ENCODE results near the gene CMC4. TPM values are rescaled to one million over a fixed set of nuclear protein-coding genes. Genes with fewer than 3 reads are reported as not detected.

CMC4 gene
- total RNA-seq (1 to 10 TPM; 5.6 to 6.5 TPM), total RNA-seq (0 reads per million in 172 experiments)
- 16.6 TPM for polyA plus RNA-seq (2013, experiment 1 of 2)
- polyA plus RNA-seq (2013, experiment 2 of 2): 12.6 TPM

- Histone ChIP-seq H3K27me3 (ENCODE audit: control insufficient read depth in 1 of 2, insufficient read depth in 2 of 2, low read length in 2 of 2) (no peaks in the 10 kb centered on the region), H3K4me3 (ENCODE audit: low read length) (peak within 1 kb of the TSS; percentile 83), H3K9me3 (ENCODE audit: control insufficient read depth in 1 of 2, insufficient read depth in 1 of 2, low read length in 2 of 2) (no peaks in the 10 kb centered on the region), H3K36me3 (ENCODE audit: insufficient read depth, low read length) (peaks cover 18% of the 10 kb centered on the region), H3K4me1 (ENCODE audit: insufficient read depth, low read length) (peaks cover 15% of the 10 kb centered on the region), H3K27ac (ENCODE audit: low read depth in 1 of 2, low read length in 2 of 2) (peak within 1 kb of the TSS; percentile 83 to 84)
- CTCF ChIA-PET: no interaction called here
- H3K4me3 Mint-ChIP-seq: peak within 1 kb of the TSS; percentile 89
- intact Hi-C loops (cut with DNase I, micrococcal nuclease): loop anchor here (1.0 to 5.0 kb wide), 3 partner anchors 44 to 269 kb away; partner anchors contain the start of gene FUNDC2 (in 1 of the 2)
- POLR2A ChIA-PET: interaction anchor here (1.5 kb wide), 1 partner anchor 44 kb away, joined by 7 read pairs; the partner anchor contains the start of gene FUNDC2
- no peak for TF ChIP-seq CTCF (IDR thresholded peaks at IDR 0.05)
- H3K27me3 Mint-ChIP-seq: no peaks in the 10 kb centered on the region
- DNase-seq (peak; percentile 49 to 89 (median 70)), ATAC-seq (ENCODE audit: poor library complexity) (peak; percentile 77)
- peaks cover 43% of the 10 kb centered on the region for H3K36me3 Mint-ChIP-seq (ENCODE audit: low read depth)
- H3K27ac Mint-ChIP-seq: peak within 1 kb of the TSS; percentile 97
- H3K9me3 Mint-ChIP-seq: no peaks in the 10 kb centered on the region
- peaks cover 60% of the 10 kb centered on the region for H3K4me1 Mint-ChIP-seq (ENCODE audit: low read depth)
These were observed at the start of gene CMC4, which contains the start of the genes BRCC3 and MTCP1 for GRCh38 chrX:155070975-155071693. CMC4 (minus strand) TSS chrX:155071136; CDS start chrX:155064023, 7,113 bp downstream. BRCC3 (plus strand) TSS chrX:155071508; CDS start chrX:155071528, 20 bp downstream. MTCP1 (minus strand) TSS chrX:155071136; CDS start chrX:155066010, 5,126 bp downstream.

- intact Hi-C loops (cut with DNase I, micrococcal nuclease): no loop called here
- no peak overlapping the region for H3K27ac Mint-ChIP-seq
- CTCF ChIA-PET: no interaction called here
These were observed 44.4 kb upstream of the CMC4 start for GRCh38 chrX:155115174-155115819.

GRCh38 chrX:155113097-155113496, 42.2 kb upstream of the CMC4 start:
- TF ChIP-seq CTCF (IDR thresholded peaks at IDR 0.05): no peak
- Mint-ChIP-seq H3K36me3 (ENCODE audit: low read depth) (peaks cover 35% of the 10 kb centered on the region), H3K4me3 (no peak overlapping the region), H3K4me1 (ENCODE audit: low read depth) (no peaks in the 10 kb centered on the region), H3K27ac (no peak overlapping the region), H3K9me3 (no peaks in the 10 kb centered on the region), H3K27me3 (no peaks in the 10 kb centered on the region)
- Histone ChIP-seq H3K4me1 (ENCODE audit: insufficient read depth, low read length) (no peaks in the 10 kb centered on the region), H3K9me3 (ENCODE audit: control insufficient read depth in 1 of 2, insufficient read depth in 1 of 2, low read length in 2 of 2) (no peaks in the 10 kb centered on the region), H3K27me3 (ENCODE audit: control insufficient read depth in 1 of 2, insufficient read depth in 2 of 2, low read length in 2 of 2) (no peaks in the 10 kb centered on the region), H3K4me3 (ENCODE audit: low read length) (no peak overlapping the region), H3K36me3 (ENCODE audit: insufficient read depth, low read length) (peaks cover 24% of the 10 kb centered on the region), H3K27ac (ENCODE audit: low read depth in 1 of 2, low read length in 2 of 2) (no peak overlapping the region)
- POLR2A ChIA-PET: no interaction called here
- no peak for ATAC-seq (ENCODE audit: poor library complexity)
- CTCF ChIA-PET: no interaction called here
- intact Hi-C loops (cut with DNase I, micrococcal nuclease): no loop called here
- DNase-seq: no peak

More at GRCh38 chrX:155115174-155115819, 44.4 kb upstream of the CMC4 start:
- DNase-seq: no peak
- Histone ChIP-seq H3K4me1 (ENCODE audit: insufficient read depth, low read length) (no peaks in the 10 kb centered on the region), H3K27ac (ENCODE audit: low read depth in 1 of 2, low read length in 2 of 2) (no peak overlapping the region), H3K27me3 (ENCODE audit: control insufficient read depth in 1 of 2, insufficient read depth in 2 of 2, low read length in 2 of 2) (no peaks in the 10 kb centered on the region), H3K4me3 (ENCODE audit: low read length) (no peak overlapping the region), H3K9me3 (ENCODE audit: control insufficient read depth in 1 of 2, insufficient read depth in 1 of 2, low read length in 2 of 2) (no peaks in the 10 kb centered on the region), H3K36me3 (ENCODE audit: insufficient read depth, low read length) (peaks cover 29% of the 10 kb centered on the region)
- Mint-ChIP-seq H3K4me3 (no peak overlapping the region), H3K4me1 (ENCODE audit: low read depth) (no peaks in the 10 kb centered on the region), H3K27me3 (no peaks in the 10 kb centered on the region), H3K9me3 (no peaks in the 10 kb centered on the region), H3K36me3 (ENCODE audit: low read depth) (peaks cover 36% of the 10 kb centered on the region)
- no peak for TF ChIP-seq CTCF (IDR thresholded peaks at IDR 0.05)
- POLR2A ChIA-PET: no interaction called here
- ATAC-seq (ENCODE audit: poor library complexity): no peak

Data from CD4-positive, alpha-beta T cell (primary cell).